NCI-H2227 treated with DMSO at 0.1 percent for 48 hours (cell line): ENCODE data around the gene ABTB2.
A peak's percentile ranks its signal among the peaks of the same experiment; 100 is the strongest.
"Not testable (repeated sequence)": the region's sequence is repeated elsewhere in the genome, so short reads cannot be mapped to it uniquely, and the experiment has no call there.

Experiments
- DNase-seq: peaks from one replicate; lab custom pipeline; 2025; lab: John Stamatoyannopoulos, UW

ABTB2 gene

GRCh38 chr11:34185926-34186841 is 171.6 kb downstream of the ABTB2 start:
- no peak for DNase-seq

- no peak for DNase-seq
These were observed 173.2 kb downstream of the ABTB2 start for GRCh38 chr11:34184505-34185015.

- no peak for DNase-seq
These were observed 173.9 kb downstream of the ABTB2 start for GRCh38 chr11:34183848-34184391.

GRCh38 chr11:34182921-34183685 is 174.7 kb downstream of the ABTB2 start:
- no peak for DNase-seq

GRCh38 chr11:34182425-34182824 is 175.4 kb downstream of the ABTB2 start:
- no peak for DNase-seq

GRCh38 chr11:34181856-34182405 is 175.9 kb downstream of the ABTB2 start:
- no peak for DNase-seq

GRCh38 chr11:34181251-34181650 is 176.6 kb downstream of the ABTB2 start:
- no peak for DNase-seq

GRCh38 chr11:34180814-34181165 is 177.0 kb downstream of the ABTB2 start:
- DNase-seq, result not testable (repeated sequence)

GRCh38 chr11:34180040-34180813 is 177.6 kb downstream of the ABTB2 start:
- no peak for DNase-seq

GRCh38 chr11:34179026-34179675 is 178.7 kb downstream of the ABTB2 start:
- no peak for DNase-seq

GRCh38 chr11:34178209-34178821 is 179.5 kb downstream of the ABTB2 start:
- DNase-seq, result no peak

GRCh38 chr11:34176751-34177209 is 181.0 kb downstream of the ABTB2 start:
- no peak for DNase-seq

- DNase-seq, result no peak
These were observed 182.4 kb downstream of the ABTB2 start for GRCh38 chr11:34175284-34176019.

GRCh38 chr11:34174412-34175041 is 183.3 kb downstream of the ABTB2 start:
- peak; percentile 80 for DNase-seq

GRCh38 chr11:34173050-34173449 is 184.8 kb downstream of the ABTB2 start:
- DNase-seq, result no peak

GRCh38 chr11:34169686-34170085 is 188.1 kb downstream of the ABTB2 start:
- no peak for DNase-seq

GRCh38 chr11:34168642-34169420 is 189.0 kb downstream of the ABTB2 start:
- DNase-seq, result no peak

- no peak for DNase-seq
These were observed 189.8 kb downstream of the ABTB2 start for GRCh38 chr11:34167961-34168360.
